ENCODE data around the gene LRCH1. TPM values are rescaled to one million over a fixed set of nuclear protein-coding genes. Genes with fewer than 3 reads are reported as not detected.

The LRCH1 gene
- total RNA-seq, 1 experiment from 2014 or later, result 27.0 TPM

- ChIA-PET CTCF (no interaction called here), POLR2A (interaction anchor here (0.6 kb wide), 1 partner anchor 77 kb away, joined by 3 read pairs; the partner anchor contains the start of gene LRCH1)
- H3K4me3 ChIP-seq (ENCODE audit: low read depth, low read length), result no peak overlapping the region
- H3K4me1 ChIP-seq, result peaks cover 66% of the 10 kb centered on the region
- H3K27me3 Mint-ChIP-seq (ENCODE audit: insufficient read depth, unreplicated experiment), result no peaks in the 10 kb centered on the region
- peaks cover 63% of the 10 kb centered on the region for H3K4me1 Mint-ChIP-seq (ENCODE audit: low read depth, unreplicated experiment)
- no peak for DNase-seq
- BruUV-seq (replicated peaks), result no TSS peak
- no peak overlapping the region for H3K4me3 Mint-ChIP-seq (ENCODE audit: unreplicated experiment)
- TF ChIP-seq, protein P1, sequence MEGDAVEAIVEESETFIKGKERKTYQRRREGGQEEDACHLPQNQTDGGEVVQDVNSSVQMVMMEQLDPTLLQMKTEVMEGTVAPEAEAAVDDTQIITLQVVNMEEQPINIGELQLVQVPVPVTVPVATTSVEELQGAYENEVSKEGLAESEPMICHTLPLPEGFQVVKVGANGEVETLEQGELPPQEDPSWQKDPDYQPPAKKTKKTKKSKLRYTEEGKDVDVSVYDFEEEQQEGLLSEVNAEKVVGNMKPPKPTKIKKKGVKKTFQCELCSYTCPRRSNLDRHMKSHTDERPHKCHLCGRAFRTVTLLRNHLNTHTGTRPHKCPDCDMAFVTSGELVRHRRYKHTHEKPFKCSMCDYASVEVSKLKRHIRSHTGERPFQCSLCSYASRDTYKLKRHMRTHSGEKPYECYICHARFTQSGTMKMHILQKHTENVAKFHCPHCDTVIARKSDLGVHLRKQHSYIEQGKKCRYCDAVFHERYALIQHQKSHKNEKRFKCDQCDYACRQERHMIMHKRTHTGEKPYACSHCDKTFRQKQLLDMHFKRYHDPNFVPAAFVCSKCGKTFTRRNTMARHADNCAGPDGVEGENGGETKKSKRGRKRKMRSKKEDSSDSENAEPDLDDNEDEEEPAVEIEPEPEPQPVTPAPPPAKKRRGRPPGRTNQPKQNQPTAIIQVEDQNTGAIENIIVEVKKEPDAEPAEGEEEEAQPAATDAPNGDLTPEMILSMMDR (IDR thresholded peaks at IDR 0.05; ENCODE audit: insufficient read depth in 1 of 2, low read depth in 1 of 2, low read length in 1 of 2, severe bottlenecking in 1 of 2, unreplicated experiment in 1 of 2), result no peak
- peak overlapping the region; percentile 19 for H3K27ac Mint-ChIP-seq (ENCODE audit: unreplicated experiment)
- intact Hi-C loops (cut with micrococcal nuclease; ENCODE audit: unreplicated experiment), result no loop called here
- H3K36me3 ChIP-seq (ENCODE audit: control insufficient read depth, insufficient read depth, low read length), result no peaks in the 10 kb centered on the region; the same call in 1 of the 2 replicates
- no peaks in the 10 kb centered on the region for H3K27me3 ChIP-seq (replicated peaks; ENCODE audit: control insufficient read depth, insufficient read depth, low read length)
- H3K9me3 Mint-ChIP-seq (ENCODE audit: unreplicated experiment), result no peaks in the 10 kb centered on the region
- H3K9me3 ChIP-seq, result no peaks in the 10 kb centered on the region
- peaks cover 18% of the 10 kb centered on the region for H3K36me3 Mint-ChIP-seq (ENCODE audit: insufficient read depth, unreplicated experiment)
These were observed 76.9 kb downstream of the LRCH1 start for GRCh38 chr13:46629811-46630413.

GRCh38 chr13:46630431-46631178 lies 77.6 kb downstream of the LRCH1 start:
- H3K4me1 Mint-ChIP-seq (ENCODE audit: low read depth, unreplicated experiment), result peaks cover 60% of the 10 kb centered on the region
- TF ChIP-seq, protein P1 (IDR thresholded peaks at IDR 0.05; ENCODE audit: insufficient read depth in 1 of 2, low read depth in 1 of 2, low read length in 1 of 2, severe bottlenecking in 1 of 2, unreplicated experiment in 1 of 2), result no peak
- ChIA-PET POLR2A (no interaction called here), CTCF (no interaction called here)
- peaks cover 25% of the 10 kb centered on the region for H3K36me3 Mint-ChIP-seq (ENCODE audit: insufficient read depth, unreplicated experiment)
- no peaks in the 10 kb centered on the region; the same call in 1 of the 2 replicates for H3K36me3 ChIP-seq (ENCODE audit: control insufficient read depth, insufficient read depth, low read length)
- no peak overlapping the region for H3K27ac Mint-ChIP-seq (ENCODE audit: unreplicated experiment)
- H3K4me1 ChIP-seq, result peaks cover 63% of the 10 kb centered on the region
- no TSS peak for BruUV-seq (replicated peaks)
- no peak overlapping the region for H3K4me3 Mint-ChIP-seq (ENCODE audit: unreplicated experiment)
- no peak overlapping the region for H3K4me3 ChIP-seq (ENCODE audit: low read depth, low read length)
- H3K27me3 Mint-ChIP-seq (ENCODE audit: insufficient read depth, unreplicated experiment), result no peaks in the 10 kb centered on the region
- H3K27me3 ChIP-seq (replicated peaks; ENCODE audit: control insufficient read depth, insufficient read depth, low read length), result no peaks in the 10 kb centered on the region
- DNase-seq, result no peak
- no peaks in the 10 kb centered on the region for H3K9me3 ChIP-seq
- intact Hi-C loops (cut with micrococcal nuclease; ENCODE audit: unreplicated experiment), result no loop called here
- peaks cover 3% of the 10 kb centered on the region for H3K9me3 Mint-ChIP-seq (ENCODE audit: unreplicated experiment)

DNA sequence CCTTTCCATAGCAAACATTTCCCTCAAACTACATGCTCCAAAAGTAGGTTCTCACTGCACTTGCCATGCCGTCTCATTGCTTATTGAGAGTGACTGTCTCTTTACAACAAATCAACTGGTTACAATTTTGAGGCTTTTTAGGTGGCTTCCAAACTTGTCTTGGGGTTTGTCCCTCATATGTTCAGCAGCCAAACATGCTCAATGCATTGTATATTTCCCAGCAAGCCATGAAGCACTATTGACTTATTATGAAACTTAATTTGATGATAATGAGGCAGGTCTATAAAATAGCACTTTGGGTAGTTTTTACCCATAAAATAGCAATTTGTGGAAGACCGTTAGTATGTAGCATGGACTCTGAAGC lies 78.2 kb downstream of the LRCH1 start:
- no peaks in the 10 kb centered on the region for H3K27me3 Mint-ChIP-seq (ENCODE audit: insufficient read depth, unreplicated experiment)
- TF ChIP-seq, protein P1 (IDR thresholded peaks at IDR 0.05; ENCODE audit: insufficient read depth in 1 of 2, low read depth in 1 of 2, low read length in 1 of 2, severe bottlenecking in 1 of 2, unreplicated experiment in 1 of 2), result no peak
- BruUV-seq (replicated peaks), result no TSS peak
- peaks cover 66% of the 10 kb centered on the region for H3K4me1 Mint-ChIP-seq (ENCODE audit: low read depth, unreplicated experiment)
- Histone ChIP-seq H3K27me3 (replicated peaks; ENCODE audit: control insufficient read depth, insufficient read depth, low read length) (no peaks in the 10 kb centered on the region), H3K9me3 (no peaks in the 10 kb centered on the region), H3K4me3 (ENCODE audit: low read depth, low read length) (no peak overlapping the region), H3K4me1 (peaks cover 63% of the 10 kb centered on the region), H3K36me3 (ENCODE audit: control insufficient read depth, insufficient read depth, low read length) (no peaks in the 10 kb centered on the region; the same call in 1 of the 2 replicates)
- intact Hi-C loops (cut with micrococcal nuclease; ENCODE audit: unreplicated experiment), result no loop called here
- peaks cover 30% of the 10 kb centered on the region for H3K36me3 Mint-ChIP-seq (ENCODE audit: insufficient read depth, unreplicated experiment)
- H3K27ac Mint-ChIP-seq (ENCODE audit: unreplicated experiment), result no peak overlapping the region
- no peak for DNase-seq
- peaks cover 9% of the 10 kb centered on the region for H3K9me3 Mint-ChIP-seq (ENCODE audit: unreplicated experiment)
- CTCF ChIA-PET, result no interaction called here
- POLR2A ChIA-PET, result no interaction called here
- H3K4me3 Mint-ChIP-seq (ENCODE audit: unreplicated experiment), result no peak overlapping the region

Data from Caco-2 (cell line).